GM10248 (cell line): ENCODE results near the gene CIB2.
"Not testable (repeated sequence)": the region's sequence is repeated elsewhere in the genome, so short reads cannot be mapped to it uniquely, and the experiment has no call there.

Experiments
- CTCF ChIA-PET: fragments of 300-600 bp; sonication (Branson Sonifier 250); formaldehyde crosslinking; extraction: SDS; loops from one replicate; lab custom pipeline; 2021; ENCODE audit warnings: antibody characterized with exemption; lab: Yijun Ruan, JAX
- POLR2A ChIA-PET: fragments of 350-650 bp; sonication (Branson Sonifier 250); formaldehyde crosslinking; extraction: SDS; loops from one replicate; lab custom pipeline; 2020; ENCODE audit warnings: antibody characterized with exemption; lab: Yijun Ruan, JAX
- DNase-seq: peaks from one replicate; pipeline ENCODE4 v3.0.0; 2012; ENCODE audit errors: extremely low spot score
- CTCF ChIP-seq: IDR thresholded peaks from 2 replicates; pipeline ENCODE4 v1.5.1; 2012; ENCODE audit warnings: mild to moderate bottlenecking, low read depth; ENCODE audit errors: extremely low read depth, missing control alignments, control extremely low read depth

CIB2 gene

GRCh38 chr15:78162038-78162437 lies 30.8 kb upstream of the CIB2 start:
- no peak for TF ChIP-seq CTCF
- ChIA-PET POLR2A (interaction anchor here (0.7 kb wide), 2 partner anchors 12 to 101 kb away, joined by 4 to 5 read pairs; no protein-coding TSS in a partner anchor), CTCF (interaction anchor here (1.2 to 1.6 kb wide), 3 partner anchors 9 to 143 kb away, joined by 3 read pairs; no protein-coding TSS in a partner anchor)
- DNase-seq = no peak

GRCh38 chr15:78159395-78159794 lies 28.1 kb upstream of the CIB2 start:
- CTCF ChIA-PET = interaction anchor here (1.3 to 1.9 kb wide), 3 partner anchors 19 to 81 kb away, joined by 3 to 7 read pairs (median 3); no protein-coding TSS in a partner anchor
- no peak for TF ChIP-seq CTCF
- POLR2A ChIA-PET = no interaction called here
- no peak for DNase-seq

- no peak for TF ChIP-seq CTCF
- ChIA-PET POLR2A (no interaction called here), CTCF (interaction anchor here (1.1 to 2.1 kb wide), 4 partner anchors 9 to 84 kb away, joined by 3 to 7 read pairs (median 4); no protein-coding TSS in a partner anchor)
- DNase-seq = no peak
Measured at GRCh38 chr15:78157203-78157602, 26.0 kb upstream of the CIB2 start.

- POLR2A ChIA-PET = no interaction called here
- CTCF ChIA-PET = interaction anchor here (1.0 to 2.1 kb wide), 6 partner anchors 9 to 84 kb away, joined by 3 to 7 read pairs (median 3); partner anchors contain the start of gene CIB2
- TF ChIP-seq CTCF = no peak
- DNase-seq = no peak
Measured at GRCh38 chr15:78156653-78157052, 25.4 kb upstream of the CIB2 start.

GRCh38 chr15:78155355-78155939 lies 24.2 kb upstream of the CIB2 start:
- POLR2A ChIA-PET = no interaction called here
- no peak for TF ChIP-seq CTCF
- no peak for DNase-seq
- CTCF ChIA-PET = interaction anchor here (0.8 to 2.1 kb wide), 8 partner anchors 11 to 196 kb away, joined by 3 to 7 read pairs (median 3); partner anchors contain the start of gene CIB2

- DNase-seq = no peak
- no peak for TF ChIP-seq CTCF
- ChIA-PET POLR2A (no interaction called here), CTCF (interaction anchor here (0.8 to 2.1 kb wide), 6 partner anchors 23 to 196 kb away, joined by 3 to 7 read pairs (median 4); partner anchors contain the start of gene CIB2)
Measured at GRCh38 chr15:78154955-78155354, 23.7 kb upstream of the CIB2 start.

GRCh38 chr15:78151075-78151474 lies 19.8 kb upstream of the CIB2 start:
- CTCF ChIA-PET = interaction anchor here (1.1 to 4.6 kb wide), 6 partner anchors 14 to 44 kb away, joined by 3 to 24 read pairs (median 5); partner anchors contain the start of gene CIB2
- POLR2A ChIA-PET = not testable (repeated sequence)

More at GRCh38 chr15:78151075-78151474, 19.8 kb upstream of the CIB2 start:
- not testable (repeated sequence) for DNase-seq
